PFSK-1 (cell line): ENCODE data around the gene TMEM50A.

Source experiments
- FOXP2 ChIP-seq: optimal IDR thresholded peaks from 2 replicates; pipeline ENCODE3; 2011; ENCODE audit warnings: borderline replicate concordance, control low read depth, inconsistent platforms; ENCODE audit not compliant: insufficient read depth; ENCODE audit errors: extremely low read length, extremely low read depth
- POLR2AphosphoS5 ChIP-seq: IDR thresholded peaks from 2 replicates; pipeline ENCODE4 v1.6.1; 2012; ENCODE audit warnings: low read depth, mild to moderate bottlenecking, control low read depth, low read length, moderate library complexity
- REST ChIP-seq, 2 experiments: IDR thresholded peaks; 2 replicates each; pipeline versions ENCODE4 v1.6.1 to v1.8.0; 2011 to 2012; ENCODE audit warnings: low read depth in 2 of 2, low read length in 2 of 2, control low read depth in 1 of 2, inconsistent platforms in 1 of 2, mild to moderate bottlenecking in 1 of 2, moderate library complexity in 1 of 2; ENCODE audit not compliant: insufficient read depth in 1 of 2
- SIN3A ChIP-seq: IDR thresholded peaks from 2 replicates; pipeline ENCODE4 v1.6.1; 2012; ENCODE audit warnings: mild to moderate bottlenecking, low read length, moderate library complexity, borderline replicate concordance; ENCODE audit not compliant: insufficient read depth
- TAF1 ChIP-seq: IDR thresholded peaks from 2 replicates; pipeline ENCODE4 v1.6.1; 2012; ENCODE audit warnings: low read length, control low read depth, borderline replicate concordance; ENCODE audit not compliant: insufficient read depth

Gene TMEM50A

GRCh38 chr1:25360596-25361581, 22.8 kb downstream of the TMEM50A start:
- TF ChIP-seq SIN3A (no peak), REST (IDR thresholded peaks at IDR 0.05; ENCODE audit: insufficient read depth in 1 of 2, low read depth in 2 of 2, low read length in 2 of 2) (no peak), TAF1 (no peak), POLR2AphosphoS5 (no peak), FOXP2 (no peak)

- TF ChIP-seq FOXP2 (no peak), SIN3A (no peak), POLR2AphosphoS5 (no peak), REST (IDR thresholded peaks at IDR 0.05; ENCODE audit: insufficient read depth in 1 of 2, low read depth in 2 of 2, low read length in 2 of 2) (no peak), TAF1 (no peak)
These were observed 23.8 kb downstream of the TMEM50A start for GRCh38 chr1:25361901-25362300.

- no peak for TF ChIP-seq SIN3A
- TF ChIP-seq REST (IDR thresholded peaks at IDR 0.05; ENCODE audit: insufficient read depth in 1 of 2, low read depth in 2 of 2, low read length in 2 of 2) = no peak
- no peak for TF ChIP-seq TAF1
- TF ChIP-seq FOXP2 = no peak
- no peak for TF ChIP-seq POLR2AphosphoS5
These were observed 31.1 kb downstream of the TMEM50A start for GRCh38 chr1:25369241-25369640.

- TF ChIP-seq POLR2AphosphoS5 (no peak), FOXP2 (no peak), REST (IDR thresholded peaks at IDR 0.05; ENCODE audit: insufficient read depth in 1 of 2, low read depth in 2 of 2, low read length in 2 of 2) (no peak), TAF1 (no peak), SIN3A (no peak)
These were observed 54.7 kb downstream of the TMEM50A start for GRCh38 chr1:25392841-25393240.
